Occipital lobe (tissue), 2 donors: ENCODE data around the gene FBF1. TPM values are rescaled to one million over a fixed set of nuclear protein-coding genes. Genes with fewer than 3 reads are reported as not detected.

Experiments used
- DNase-seq: peaks from one replicate; lab custom pipeline; 2025; lab: John Stamatoyannopoulos, UW
- total RNA-seq: library from RNA; depleted of rRNA; stranded (reverse); fragments of >200 nt; gene quantifications from one replicate; pipeline ENCODE4 v1.2.3, GENCODE V29; 2014

Gene FBF1
- total RNA-seq, 1 donor from 2014 or later, result 10.1 TPM

DNA sequence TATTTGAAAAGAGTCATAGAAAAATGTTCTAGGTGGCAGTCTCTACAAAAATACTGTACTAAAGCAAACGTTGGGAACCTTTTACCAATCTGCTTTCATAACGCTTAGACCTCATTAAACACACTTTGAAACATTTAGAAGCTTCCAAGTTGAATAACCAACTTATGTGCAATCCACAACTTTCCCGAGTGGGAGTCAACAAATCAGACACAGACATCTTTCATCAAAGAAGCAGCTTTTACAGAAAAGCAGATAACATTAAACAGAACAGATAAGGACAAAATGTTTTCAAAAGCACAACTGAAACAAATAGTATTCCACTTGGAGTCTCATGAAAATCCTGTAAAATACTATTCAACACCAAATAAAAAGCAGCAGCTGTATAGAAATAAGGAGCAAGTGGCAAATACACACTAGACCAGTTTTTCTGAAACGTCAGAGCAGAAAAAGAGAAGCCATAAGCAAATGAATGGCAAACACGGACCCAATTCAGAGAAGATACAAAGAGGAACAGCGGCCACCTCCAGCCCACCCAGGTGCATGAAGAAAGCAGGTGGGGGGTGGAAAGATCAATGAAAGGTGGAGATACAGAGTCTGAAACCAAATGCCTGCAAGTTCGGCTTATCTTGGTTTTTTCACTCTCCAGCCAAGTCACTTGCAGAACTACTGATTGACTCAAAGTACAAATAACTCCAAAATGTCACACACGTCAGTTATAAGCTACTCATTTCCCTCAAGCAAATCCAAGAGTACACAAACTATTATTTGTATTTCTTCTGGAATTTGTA, 18.4 kb upstream of the FBF1 start:
- no peak for DNase-seq

GRCh38 chr17:75950855-75951554, 10.2 kb upstream of the FBF1 start:
- no peak for DNase-seq

DNA sequence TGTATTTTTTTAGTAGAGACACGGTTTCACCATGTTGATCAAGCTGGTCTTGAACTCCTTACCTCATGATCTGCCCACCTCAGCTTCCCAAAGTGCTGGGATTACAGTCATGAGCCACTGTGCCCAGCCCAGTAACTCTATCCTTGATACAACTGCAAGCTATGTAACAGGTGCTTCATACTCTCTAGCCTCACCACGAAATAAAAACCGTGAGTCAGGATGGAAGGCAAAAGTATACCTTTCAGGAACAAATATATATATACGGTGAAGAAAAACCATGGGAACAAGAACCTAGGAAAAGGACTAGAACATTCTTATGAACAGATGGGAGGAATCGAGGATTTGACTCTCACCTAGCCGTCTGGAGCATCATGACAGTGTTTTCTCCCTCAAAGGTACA, 9.6 kb upstream of the FBF1 start:
- DNase-seq, result no peak

DNA sequence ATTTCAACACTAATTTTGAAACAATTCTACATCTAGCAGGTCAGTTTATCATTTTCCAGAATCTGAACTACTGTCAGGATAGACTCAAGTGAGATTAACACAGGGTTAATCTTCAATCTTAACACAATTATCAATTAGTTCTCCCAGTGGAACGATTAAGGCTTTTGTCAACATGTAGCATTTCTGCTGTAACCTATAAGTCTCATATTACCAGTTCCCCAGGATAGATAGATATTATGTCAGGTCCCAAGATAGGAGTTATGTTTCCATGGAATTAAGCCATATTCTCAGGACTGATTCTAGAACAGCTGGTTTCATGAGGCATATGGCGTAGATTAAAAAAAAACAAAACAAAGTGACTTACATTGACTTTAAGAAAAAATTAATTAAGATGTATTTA, 4.4 kb upstream of the FBF1 start:
- DNase-seq, result no peak

DNA sequence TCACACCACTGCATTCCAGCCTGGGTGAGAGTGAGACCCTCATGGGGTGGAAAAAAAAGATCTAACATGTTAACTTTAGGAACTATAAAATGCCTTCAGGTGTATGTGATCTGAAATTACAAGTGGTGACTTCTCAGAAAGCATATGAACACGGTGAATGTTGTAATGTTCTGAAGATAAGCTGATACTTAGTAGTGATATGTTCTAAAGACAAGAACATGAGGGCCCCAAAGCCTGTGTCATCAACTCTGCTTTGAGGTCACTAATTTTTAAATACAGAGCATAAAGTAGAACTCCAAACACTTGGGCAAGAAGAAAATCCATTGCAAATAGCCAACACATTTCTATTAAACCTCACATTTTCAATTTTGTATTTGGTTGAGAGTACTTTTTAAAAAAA, 2.6 kb upstream of the FBF1 start:
- DNase-seq, result no peak

DNA sequence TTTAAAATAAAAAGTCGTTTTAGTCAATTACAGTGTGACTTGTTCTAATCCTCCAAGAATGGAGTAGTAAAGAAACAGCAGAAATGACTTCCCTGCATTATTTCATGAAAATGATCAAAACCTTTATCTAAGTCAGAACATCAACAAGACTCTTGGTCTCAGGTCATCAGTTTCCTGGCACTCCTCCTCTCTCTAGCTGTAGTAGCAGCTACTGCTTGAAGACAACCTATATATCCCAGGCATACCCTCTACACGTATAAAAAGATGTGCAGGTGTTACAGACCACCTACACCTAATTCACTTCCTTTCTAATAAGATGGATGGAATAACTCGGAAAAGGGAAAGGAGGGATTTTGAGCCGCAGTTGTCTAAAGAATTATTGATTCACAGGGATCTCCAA, 1.6 kb upstream of the FBF1 start:
- no peak for DNase-seq

DNA sequence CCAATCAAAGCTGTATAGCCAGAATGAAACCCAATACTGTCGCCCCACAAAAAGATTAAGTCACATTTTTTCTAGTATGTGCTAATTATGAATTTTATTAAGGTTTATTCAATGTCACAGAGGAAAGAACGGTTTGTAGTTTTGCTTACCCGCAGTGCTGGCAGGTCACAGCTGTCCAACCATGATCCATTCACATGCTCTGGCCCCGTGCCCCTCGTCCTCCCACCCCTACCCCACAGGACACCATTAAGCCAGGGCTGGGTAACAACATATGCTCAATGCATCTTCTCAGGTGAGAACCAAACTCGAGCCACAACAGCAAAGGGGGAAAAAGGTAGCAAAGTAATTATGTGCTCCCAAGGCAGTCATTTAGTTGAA, 589 bp upstream of the FBF1 start:
- no peak for DNase-seq

DNA sequence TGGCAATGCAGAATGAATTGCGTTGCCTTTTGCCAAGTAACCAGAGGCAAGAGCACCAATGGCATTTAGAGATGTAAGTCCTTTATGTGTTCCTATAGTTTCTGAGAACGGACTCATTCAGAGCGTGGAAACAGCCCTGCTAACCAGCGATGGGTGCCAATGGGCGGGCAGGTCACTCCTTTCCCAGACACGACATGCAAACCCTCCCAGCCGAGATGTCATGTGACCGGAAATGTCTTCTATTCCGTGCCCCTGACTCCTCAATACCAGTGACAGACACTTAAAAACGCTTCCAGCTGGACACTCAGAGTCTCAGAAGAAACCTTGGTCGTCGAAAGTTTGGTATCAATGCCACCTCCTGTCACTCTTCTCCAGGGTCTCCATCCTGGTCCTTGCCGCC, 3.2 kb downstream of the FBF1 start:
- DNase-seq, result no peak

- DNase-seq, result no peak
Measured at GRCh38 chr17:75933808-75934207, 7.0 kb downstream of the FBF1 start.

DNA sequence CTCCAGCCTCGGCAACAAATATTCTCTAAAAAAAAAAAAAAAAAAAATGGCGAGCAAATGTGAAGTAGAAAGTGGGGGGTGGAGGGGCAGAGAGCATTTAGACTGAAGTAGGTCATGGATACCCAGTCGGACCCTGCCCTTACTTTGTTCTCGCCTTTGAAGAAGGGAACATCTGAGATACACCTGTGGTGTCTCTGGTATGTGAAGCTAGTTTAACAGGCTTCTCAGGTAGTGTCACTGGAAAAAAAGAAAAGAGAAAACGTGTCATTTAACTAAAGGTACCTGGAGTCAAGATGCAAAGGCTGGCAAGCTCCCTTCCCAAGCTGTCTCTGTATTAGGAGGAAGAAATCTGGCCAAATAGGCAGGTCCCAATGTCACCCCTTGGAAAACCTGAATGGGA, 8.0 kb downstream of the FBF1 start:
- no peak for DNase-seq

GRCh38 chr17:75931062-75931461, 9.8 kb downstream of the FBF1 start:
- DNase-seq, result no peak

- no peak for DNase-seq
Measured at GRCh38 chr17:75927286-75927922, 13.4 kb downstream of the FBF1 start.

DNA sequence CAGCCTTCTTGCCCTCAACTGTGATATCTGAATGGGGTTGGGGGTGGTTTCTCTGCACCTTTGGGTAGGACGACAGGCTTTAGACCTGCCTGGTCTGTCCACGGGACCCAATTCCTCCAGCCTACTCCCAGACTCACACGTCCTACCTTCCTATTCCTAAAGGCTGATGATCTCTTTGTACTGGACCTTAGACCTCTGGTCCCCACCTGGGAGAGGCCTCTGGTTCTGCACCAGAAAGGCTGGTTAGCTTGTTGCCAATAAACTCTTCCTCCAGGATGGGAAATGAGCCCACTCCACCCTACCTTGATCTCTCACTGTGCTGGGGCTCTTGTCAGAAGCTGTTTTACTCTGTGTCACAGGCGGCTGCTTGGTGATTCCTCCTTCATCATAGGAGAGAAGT, 14.4 kb downstream of the FBF1 start:
- no peak for DNase-seq

GRCh38 chr17:75925912-75926311, 14.9 kb downstream of the FBF1 start:
- DNase-seq, result no peak

GRCh38 chr17:75925103-75925502, 15.7 kb downstream of the FBF1 start:
- no peak for DNase-seq

- no peak for DNase-seq
Measured at GRCh38 chr17:75922963-75923874, 17.6 kb downstream of the FBF1 start.

DNA sequence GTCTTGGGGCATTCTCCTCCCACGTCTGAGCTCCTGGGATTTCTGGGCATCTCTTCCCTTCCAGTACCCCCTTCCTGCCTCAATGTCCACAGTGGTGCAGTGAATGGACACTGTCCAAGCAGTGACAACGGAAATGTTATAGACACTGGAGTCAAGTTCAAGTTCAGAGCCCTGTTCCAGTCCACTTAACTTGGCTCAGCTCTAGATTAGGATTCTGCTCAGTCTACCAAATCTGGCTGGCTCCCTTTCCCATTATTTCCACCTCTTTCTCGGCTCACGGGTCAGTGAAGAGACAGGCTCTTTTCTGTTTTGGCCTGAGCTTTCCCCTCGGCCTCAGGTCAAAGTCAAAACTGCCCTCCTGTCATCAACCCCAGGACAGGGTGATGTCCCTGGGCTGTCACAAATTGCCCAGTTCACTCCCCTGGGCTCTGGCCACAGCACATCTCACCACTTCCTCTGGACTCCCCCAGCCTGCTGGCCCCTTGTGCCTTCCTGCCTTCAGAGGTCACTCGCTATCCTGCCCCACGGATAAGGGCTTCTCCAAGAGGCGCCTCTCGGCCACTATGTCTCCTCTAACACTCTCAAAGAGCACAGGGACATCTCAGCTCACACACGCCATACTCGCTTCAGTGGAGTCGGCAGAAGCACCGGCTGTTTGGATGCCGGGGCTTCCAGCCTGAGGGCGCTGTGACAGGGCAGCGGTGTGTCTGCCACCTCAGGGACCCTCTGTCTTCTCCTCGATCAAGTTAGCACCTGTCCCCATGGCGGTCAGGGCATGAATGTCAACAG, 18.5 kb downstream of the FBF1 start:
- no peak for DNase-seq

DNA sequence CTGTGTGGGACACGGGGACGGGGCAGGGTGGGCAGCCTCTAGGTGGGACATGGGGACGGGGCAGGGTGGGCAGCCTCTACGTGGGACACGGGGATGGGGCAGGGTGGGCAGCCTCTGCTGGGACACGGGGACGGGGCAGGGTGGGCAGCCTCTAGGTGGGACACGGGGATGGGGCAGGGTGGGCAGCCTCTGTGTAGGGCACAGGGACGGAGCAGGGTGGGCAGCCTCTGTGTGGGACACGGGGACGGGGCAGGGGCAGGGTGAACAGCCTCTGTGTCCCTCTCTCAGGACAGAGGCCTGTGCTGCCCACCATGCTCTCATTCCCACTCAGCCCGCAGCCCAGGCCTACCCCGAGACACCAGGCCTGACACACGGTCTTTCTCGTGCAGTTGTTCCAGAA, 19.2 kb downstream of the FBF1 start:
- DNase-seq, result no peak

- DNase-seq, result no peak
Measured at GRCh38 chr17:75920045-75920560, 20.7 kb downstream of the FBF1 start.

DNA sequence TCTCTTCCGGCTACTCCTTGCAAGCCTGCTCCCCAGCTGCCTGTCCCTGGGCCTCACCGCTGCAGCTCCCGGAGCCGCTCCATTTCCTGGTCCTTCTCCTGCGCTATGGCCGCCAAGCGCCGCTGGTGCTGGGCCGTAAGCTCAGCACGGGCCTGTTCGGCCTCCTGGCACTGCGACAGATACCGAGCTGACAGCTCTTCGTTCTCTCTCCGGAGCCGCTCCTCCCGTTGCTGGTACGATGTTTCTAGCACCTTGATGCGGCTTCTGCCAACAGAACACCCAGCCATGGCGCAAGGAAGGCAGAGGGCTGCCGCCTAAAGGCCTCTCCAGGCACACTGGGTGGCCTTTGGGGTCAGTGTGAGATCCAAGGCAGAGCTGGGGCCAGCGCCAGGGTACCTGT, 21.2 kb downstream of the FBF1 start:
- no peak for DNase-seq
